Nucleus accumbens (tissue), 56 donors: ENCODE measurements around the gene TERT.
"Not testable (repeated sequence)": the region's sequence is repeated elsewhere in the genome, so short reads cannot be mapped to it uniquely, and the experiment has no call there.

Experiments
- DNase-seq, 56 donors: peaks; one replicate each; lab custom pipeline; 2025; lab: John Stamatoyannopoulos, UW

The TERT gene

GRCh38 chr5:1331861-1332405 lies 37.1 kb upstream of the TERT start:
- DNase-seq = no peak

GRCh38 chr5:1330847-1331831 lies 36.3 kb upstream of the TERT start:
- no peak for DNase-seq

- no peak for DNase-seq
Measured at GRCh38 chr5:1330146-1330846, 35.4 kb upstream of the TERT start.

- DNase-seq = no peak
Measured at GRCh38 chr5:1329111-1329579, 34.3 kb upstream of the TERT start.

GRCh38 chr5:1328237-1329110 lies 33.6 kb upstream of the TERT start:
- DNase-seq = not testable (repeated sequence)

GRCh38 chr5:1326901-1327756 lies 32.3 kb upstream of the TERT start:
- DNase-seq = not testable (repeated sequence)

- not testable (repeated sequence) for DNase-seq
Measured at GRCh38 chr5:1326532-1326875, 31.6 kb upstream of the TERT start.

- DNase-seq = no peak
Measured at GRCh38 chr5:1325870-1326531, 31.1 kb upstream of the TERT start.

GRCh38 chr5:1325191-1325741 lies 30.4 kb upstream of the TERT start:
- DNase-seq = no peak

- no peak for DNase-seq
Measured at GRCh38 chr5:1324719-1325190, 29.9 kb upstream of the TERT start.

- DNase-seq = no peak
Measured at GRCh38 chr5:1324301-1324700, 29.4 kb upstream of the TERT start.

GRCh38 chr5:1323803-1324173 lies 28.9 kb upstream of the TERT start:
- no peak for DNase-seq

- no peak for DNase-seq
Measured at GRCh38 chr5:1322955-1323802, 28.3 kb upstream of the TERT start.

GRCh38 chr5:1322036-1322900 lies 27.4 kb upstream of the TERT start:
- DNase-seq = no peak

GRCh38 chr5:1321576-1321975 lies 26.7 kb upstream of the TERT start:
- no peak for DNase-seq
